ENCODE measurements around the gene OPTN. TPM values are rescaled to one million over a fixed set of nuclear protein-coding genes. Genes with fewer than 3 reads are reported as not detected.

Gene OPTN
- total RNA-seq, 6 donors from 2014 or later: 35.3 to 60.1 (median 52.2) TPM

DNA sequence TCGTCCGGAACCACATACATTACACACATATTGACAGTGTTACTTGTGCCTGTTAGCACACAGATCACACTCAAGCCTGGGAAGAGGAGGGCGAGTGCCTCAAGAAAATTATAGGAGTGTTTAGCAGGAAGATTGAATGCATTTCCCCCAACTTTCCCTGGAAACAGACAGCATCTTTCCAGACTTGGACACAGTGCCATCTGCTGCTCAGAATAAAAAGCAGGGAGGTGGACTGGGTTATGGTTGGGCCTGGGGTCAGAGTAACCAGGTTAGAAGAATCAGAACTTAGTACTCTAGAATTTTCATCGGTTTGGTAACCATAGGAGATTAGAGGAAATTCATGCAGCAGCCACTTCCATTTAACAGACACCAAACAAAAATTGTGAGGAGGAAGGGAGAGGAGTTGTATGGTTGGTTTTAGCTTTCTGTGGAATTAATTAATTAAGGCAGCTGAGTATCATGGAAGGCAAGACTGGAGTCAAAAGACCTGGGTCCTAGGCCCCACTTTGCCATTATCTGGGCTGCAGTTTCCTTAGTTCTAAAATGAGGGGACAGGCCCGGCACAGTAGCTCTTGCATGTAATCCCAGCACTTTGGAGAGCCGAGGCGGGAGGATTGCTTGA is 43.4 kb upstream of the OPTN start:
- Histone ChIP-seq H3K36me3 (no peaks in the 10 kb centered on the region), H3K4me1 (no peaks in the 10 kb centered on the region), H3K4me3 (no peak overlapping the region), H3K27me3 (no peaks in the 10 kb centered on the region), H3K9me3 (no peaks in the 10 kb centered on the region), H3K27ac (no peak overlapping the region)
- 85 to 87% methylated on average over 7 of the region's 7 CpGs for WGBS, 2 donors
- DNase-seq (no peak), ATAC-seq (ENCODE audit: low FRiP score in 2 of 2) (no peak)
- TF ChIP-seq, protein P1, sequence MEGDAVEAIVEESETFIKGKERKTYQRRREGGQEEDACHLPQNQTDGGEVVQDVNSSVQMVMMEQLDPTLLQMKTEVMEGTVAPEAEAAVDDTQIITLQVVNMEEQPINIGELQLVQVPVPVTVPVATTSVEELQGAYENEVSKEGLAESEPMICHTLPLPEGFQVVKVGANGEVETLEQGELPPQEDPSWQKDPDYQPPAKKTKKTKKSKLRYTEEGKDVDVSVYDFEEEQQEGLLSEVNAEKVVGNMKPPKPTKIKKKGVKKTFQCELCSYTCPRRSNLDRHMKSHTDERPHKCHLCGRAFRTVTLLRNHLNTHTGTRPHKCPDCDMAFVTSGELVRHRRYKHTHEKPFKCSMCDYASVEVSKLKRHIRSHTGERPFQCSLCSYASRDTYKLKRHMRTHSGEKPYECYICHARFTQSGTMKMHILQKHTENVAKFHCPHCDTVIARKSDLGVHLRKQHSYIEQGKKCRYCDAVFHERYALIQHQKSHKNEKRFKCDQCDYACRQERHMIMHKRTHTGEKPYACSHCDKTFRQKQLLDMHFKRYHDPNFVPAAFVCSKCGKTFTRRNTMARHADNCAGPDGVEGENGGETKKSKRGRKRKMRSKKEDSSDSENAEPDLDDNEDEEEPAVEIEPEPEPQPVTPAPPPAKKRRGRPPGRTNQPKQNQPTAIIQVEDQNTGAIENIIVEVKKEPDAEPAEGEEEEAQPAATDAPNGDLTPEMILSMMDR (IDR thresholded peaks at IDR 0.05): no peak
- TF ChIP-seq POLR2AphosphoS5 (IDR thresholded peaks at IDR 0.05) (no peak), EP300 (IDR thresholded peaks at IDR 0.05) (no peak), POLR2A (IDR thresholded peaks at IDR 0.05) (no peak)

DNA sequence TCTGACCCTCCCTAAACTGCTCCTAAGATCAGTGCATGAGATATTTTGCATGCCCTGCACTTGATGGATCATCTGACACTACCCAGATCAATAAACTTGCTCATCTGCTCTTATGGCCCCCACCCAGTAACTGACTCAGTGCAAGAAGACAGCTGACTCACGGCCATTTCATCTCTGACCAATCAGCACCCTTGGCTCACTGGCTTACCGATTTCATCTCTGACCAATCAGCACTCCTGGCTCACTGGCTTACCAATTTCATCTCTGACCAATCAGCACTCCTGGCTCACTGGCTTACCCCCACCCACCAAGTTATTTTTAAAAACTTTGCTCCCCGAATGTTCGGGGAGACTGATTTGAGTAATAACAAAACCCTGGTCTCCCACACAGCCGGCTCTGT is 37.2 kb upstream of the OPTN start:
- no peak for DNase-seq
- TF ChIP-seq, protein P1 (IDR thresholded peaks at IDR 0.05): no peak
- TF ChIP-seq POLR2AphosphoS5 (IDR thresholded peaks at IDR 0.05) (no peak), POLR2A (IDR thresholded peaks at IDR 0.05) (no peak)

DNA sequence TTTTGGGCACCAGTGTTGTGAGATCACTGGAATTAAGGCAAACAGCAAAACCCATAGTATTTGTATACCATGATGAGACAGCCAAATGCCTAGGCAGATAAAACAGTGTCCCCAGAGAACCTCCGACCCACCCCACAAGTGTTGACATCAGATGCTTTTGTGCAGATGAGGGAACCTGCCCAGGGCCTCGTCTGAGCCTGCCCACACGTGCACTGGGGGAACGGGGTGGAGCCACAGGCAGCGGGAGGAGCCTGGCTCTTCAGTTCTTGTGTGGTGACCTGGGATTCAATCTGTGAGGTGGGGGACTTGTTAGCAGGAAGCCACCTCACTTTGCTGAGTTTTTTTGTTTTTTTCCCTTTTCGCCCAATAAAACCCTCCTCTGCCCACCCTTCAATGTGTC is 33.4 kb upstream of the OPTN start:
- WGBS, 2 donors: 67 to 70% methylated on average over 6 of the region's 6 CpGs
- no peaks in the 10 kb centered on the region for H3K9me3 ChIP-seq
- no peak overlapping the region for H3K27ac ChIP-seq
- TF ChIP-seq EP300 (IDR thresholded peaks at IDR 0.05): no peak
- no peak for TF ChIP-seq POLR2AphosphoS5 (IDR thresholded peaks at IDR 0.05)
- TF ChIP-seq, protein P1 (IDR thresholded peaks at IDR 0.05): no peak
- H3K4me3 ChIP-seq: no peak overlapping the region
- no peak for ATAC-seq (ENCODE audit: low FRiP score in 2 of 2)
- H3K36me3 ChIP-seq: no peaks in the 10 kb centered on the region
- no peaks in the 10 kb centered on the region for H3K4me1 ChIP-seq
- H3K27me3 ChIP-seq: no peaks in the 10 kb centered on the region
- peak in 1 of 2 donors; percentile 24 for DNase-seq

More for the DNA sequence above, 37.2 kb upstream of the OPTN start:
- Histone ChIP-seq H3K36me3 (no peaks in the 10 kb centered on the region), H3K27me3 (no peaks in the 10 kb centered on the region), H3K27ac (no peak overlapping the region), H3K9me3 (no peaks in the 10 kb centered on the region), H3K4me3 (no peak overlapping the region), H3K4me1 (no peaks in the 10 kb centered on the region)
- ATAC-seq (ENCODE audit: low FRiP score in 2 of 2): no peak
- WGBS, 2 donors: 86 to 100% methylated on average over 5 of the region's 5 CpGs

DNA sequence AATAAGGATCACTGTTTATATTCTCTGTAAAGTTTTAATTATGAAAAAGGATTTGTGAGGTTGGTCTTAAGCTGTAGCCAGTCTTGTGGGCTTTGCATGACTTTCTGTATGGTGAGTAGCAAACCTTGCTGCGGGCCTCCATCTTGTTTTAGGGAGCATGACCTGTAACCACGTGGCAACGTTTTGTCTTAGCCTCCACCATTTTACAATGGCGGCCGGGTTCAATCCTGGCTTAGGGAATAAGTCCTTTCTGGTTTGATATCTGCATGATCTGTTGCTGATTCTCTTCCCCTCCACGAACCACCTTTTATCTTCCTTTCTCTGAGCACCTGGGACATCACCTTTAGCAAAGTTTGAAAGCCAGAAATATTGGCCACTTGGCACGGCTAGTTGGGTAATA is 32.5 kb upstream of the OPTN start:
- WGBS, 2 donors: 87 to 93% methylated on average over 7 of the region's 7 CpGs
- Histone ChIP-seq H3K4me3 (no peak overlapping the region), H3K4me1 (no peaks in the 10 kb centered on the region), H3K36me3 (no peaks in the 10 kb centered on the region), H3K27me3 (no peaks in the 10 kb centered on the region), H3K9me3 (no peaks in the 10 kb centered on the region), H3K27ac (no peak overlapping the region)
- DNase-seq: no peak
- TF ChIP-seq EP300 (IDR thresholded peaks at IDR 0.05) (no peak), POLR2AphosphoS5 (IDR thresholded peaks at IDR 0.05) (no peak), POLR2A (IDR thresholded peaks at IDR 0.05) (no peak)
- TF ChIP-seq, protein P1 (IDR thresholded peaks at IDR 0.05): no peak
- ATAC-seq (ENCODE audit: low FRiP score in 2 of 2): no peak

DNA sequence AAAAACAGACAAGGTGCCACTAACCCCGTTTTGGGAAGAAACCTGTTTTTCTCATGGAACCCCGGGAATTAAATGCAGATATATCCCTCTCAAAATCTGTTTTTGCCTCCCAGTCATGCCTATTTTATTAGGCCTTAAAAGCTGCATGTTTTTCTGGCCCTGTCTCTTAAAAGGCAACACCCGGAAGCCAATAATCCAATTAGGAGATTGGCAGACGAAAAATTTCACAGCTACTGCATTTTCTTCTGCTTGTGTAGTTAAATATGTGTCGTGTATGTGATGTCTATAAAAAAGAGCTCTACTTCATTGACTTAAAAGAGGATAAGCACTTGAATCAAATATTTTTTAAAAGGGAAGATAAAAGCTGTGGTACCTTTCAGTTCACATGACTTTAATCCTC is 31.9 kb upstream of the OPTN start:
- 76 to 89% methylated on average over 5 of the region's 5 CpGs for WGBS, 2 donors
- ATAC-seq (ENCODE audit: low FRiP score in 2 of 2) (no peak), DNase-seq (no peak)
- TF ChIP-seq EP300 (IDR thresholded peaks at IDR 0.05) (no peak), POLR2AphosphoS5 (IDR thresholded peaks at IDR 0.05) (no peak), POLR2A (IDR thresholded peaks at IDR 0.05) (no peak)
- Histone ChIP-seq H3K9me3 (no peaks in the 10 kb centered on the region), H3K27me3 (no peaks in the 10 kb centered on the region), H3K36me3 (no peaks in the 10 kb centered on the region), H3K27ac (no peak overlapping the region), H3K4me3 (no peak overlapping the region), H3K4me1 (no peaks in the 10 kb centered on the region)

Data from upper lobe of left lung (tissue), 6 donors.